22Rv1 (cell line): ENCODE results near the gene SNAP47.

ENCODE experiments used
- H3K27ac ChIP-seq: fragments of 450-650 bp; 2 replicates; pipeline ENCODE4 v1.5.1; 2017
- CTCF ChIP-seq: fragments of 450-650 bp; IDR thresholded peaks from 2 replicates; pipeline ENCODE4 v1.5.1; 2017; ENCODE audit warnings: mild to moderate bottlenecking
- ZFX ChIP-seq: fragments of 450-650 bp; IDR thresholded peaks from 2 replicates; pipeline ENCODE4 v1.6.1; 2017; ENCODE audit warnings: antibody characterized with exemption, borderline replicate concordance

SNAP47 gene

GRCh38 chr1:227754958-227755357 lies 19.7 kb downstream of the SNAP47 start:
- TF ChIP-seq CTCF, result no peak
- no peak for TF ChIP-seq ZFX
- H3K27ac ChIP-seq, result no peak overlapping the region

GRCh38 chr1:227756172-227756959 lies 21.1 kb downstream of the SNAP47 start:
- TF ChIP-seq CTCF (no peak), ZFX (no peak)

GRCh38 chr1:227757781-227758180 lies 22.5 kb downstream of the SNAP47 start:
- no peak overlapping the region for H3K27ac ChIP-seq
- no peak for TF ChIP-seq ZFX
- TF ChIP-seq CTCF, result no peak

More at GRCh38 chr1:227756172-227756959, 21.1 kb downstream of the SNAP47 start:
- no peak overlapping the region for H3K27ac ChIP-seq

GRCh38 chr1:227758366-227758765 lies 23.1 kb downstream of the SNAP47 start:
- TF ChIP-seq ZFX (no peak), CTCF (no peak)
- H3K27ac ChIP-seq, result no peak overlapping the region

GRCh38 chr1:227759341-227760300 lies 24.4 kb downstream of the SNAP47 start:
- TF ChIP-seq CTCF (no peak), ZFX (no peak)
- H3K27ac ChIP-seq, result no peak overlapping the region

- TF ChIP-seq CTCF (no peak), ZFX (no peak)
- no peak overlapping the region for H3K27ac ChIP-seq
These were observed 25.1 kb downstream of the SNAP47 start for GRCh38 chr1:227760377-227760776.
